DMS 273 treated with DMSO at 0.1 percent for 48 hours (cell line): ENCODE data around the gene LOC101059915.
"Not testable (repeated sequence)": the region's sequence is repeated elsewhere in the genome, so short reads cannot be mapped to it uniquely, and the experiment has no call there.

Experiments used
- DNase-seq: peaks from one replicate; lab custom pipeline; 2025; lab: John Stamatoyannopoulos, UW

LOC101059915 gene

GRCh38 chrX:71640002-71640401 lies 27.3 kb upstream of the LOC101059915 start:
- no peak for DNase-seq

GRCh38 chrX:71644406-71644805 lies 22.9 kb upstream of the LOC101059915 start:
- not testable (repeated sequence) for DNase-seq

GRCh38 chrX:71650333-71650969 lies 16.9 kb upstream of the LOC101059915 start:
- no peak for DNase-seq

- no peak for DNase-seq
Observed at GRCh38 chrX:71652405-71652804, 14.9 kb upstream of the LOC101059915 start.

GRCh38 chrX:71653344-71653743 lies 14.0 kb upstream of the LOC101059915 start:
- DNase-seq, result no peak

- no peak for DNase-seq
Observed at GRCh38 chrX:71657267-71657666, 10.1 kb upstream of the LOC101059915 start.

GRCh38 chrX:71659342-71659741 lies 8.0 kb upstream of the LOC101059915 start:
- no peak for DNase-seq

GRCh38 chrX:71659959-71660358 lies 7.4 kb upstream of the LOC101059915 start:
- no peak for DNase-seq

GRCh38 chrX:71660562-71661416 lies 6.6 kb upstream of the LOC101059915 start:
- no peak for DNase-seq

- DNase-seq, result no peak
Observed at GRCh38 chrX:71661919-71662318, 5.4 kb upstream of the LOC101059915 start.

GRCh38 chrX:71662654-71663053 lies 4.7 kb upstream of the LOC101059915 start:
- DNase-seq, result not testable (repeated sequence)

GRCh38 chrX:71663238-71663637 lies 4.1 kb upstream of the LOC101059915 start:
- DNase-seq, result not testable (repeated sequence)

GRCh38 chrX:71664202-71664601 lies 3.1 kb upstream of the LOC101059915 start:
- not testable (repeated sequence) for DNase-seq

GRCh38 chrX:71664889-71665491 lies 2.4 kb upstream of the LOC101059915 start:
- no peak for DNase-seq

- DNase-seq, result no peak
Observed at GRCh38 chrX:71665747-71666146, 1.6 kb upstream of the LOC101059915 start.

- no peak for DNase-seq
Observed at GRCh38 chrX:71666240-71667223, 814 bp upstream of the LOC101059915 start.

- DNase-seq, result no peak
Observed at GRCh38 chrX:71668248-71668595, 876 bp downstream of the LOC101059915 start.

GRCh38 chrX:71669492-71669891 lies 2.1 kb downstream of the LOC101059915 start:
- no peak for DNase-seq

- DNase-seq, result not testable (repeated sequence)
Observed at GRCh38 chrX:71669947-71670346, 2.6 kb downstream of the LOC101059915 start.

GRCh38 chrX:71671043-71671780 lies 3.9 kb downstream of the LOC101059915 start:
- no peak for DNase-seq

- no peak for DNase-seq
Observed at GRCh38 chrX:71671938-71672337, 4.6 kb downstream of the LOC101059915 start.
